ENCODE results near the gene ADCY5. TPM values are rescaled to one million over a fixed set of nuclear protein-coding genes. Genes with fewer than 3 reads are reported as not detected.

ADCY5 gene
- total RNA-seq, 1 donor from 2014 or later, result not detected

GRCh38 chr3:123432832-123433523 lies 15.9 kb downstream of the ADCY5 start:
- DNase-seq (ENCODE audit: low spot score), result no peak
- H3K4me1 Mint-ChIP-seq (ENCODE audit: low read depth), result peaks cover 5% of the 10 kb centered on the region
- no peaks in the 10 kb centered on the region for H3K9me3 Mint-ChIP-seq
- no peaks in the 10 kb centered on the region for H3K27me3 Mint-ChIP-seq (ENCODE audit: low read depth)
- H3K36me3 Mint-ChIP-seq (ENCODE audit: low read depth), result no peaks in the 10 kb centered on the region
- H3K4me3 Mint-ChIP-seq (ENCODE audit: low read depth), result no peak overlapping the region
- H3K27ac Mint-ChIP-seq, result no peak overlapping the region
- intact Hi-C loops (cut with micrococcal nuclease), result no loop called here

GRCh38 chr3:123431658-123432324 lies 17.1 kb downstream of the ADCY5 start:
- Mint-ChIP-seq H3K36me3 (ENCODE audit: low read depth) (no peaks in the 10 kb centered on the region), H3K4me3 (ENCODE audit: low read depth) (no peak overlapping the region), H3K27ac (no peak overlapping the region), H3K27me3 (ENCODE audit: low read depth) (no peaks in the 10 kb centered on the region), H3K9me3 (no peaks in the 10 kb centered on the region), H3K4me1 (ENCODE audit: low read depth) (peaks cover 5% of the 10 kb centered on the region)
- intact Hi-C loops (cut with micrococcal nuclease), result no loop called here
- no peak for DNase-seq (ENCODE audit: low spot score)

- Mint-ChIP-seq H3K27ac (no peak overlapping the region), H3K9me3 (no peaks in the 10 kb centered on the region), H3K27me3 (ENCODE audit: low read depth) (no peaks in the 10 kb centered on the region), H3K36me3 (ENCODE audit: low read depth) (no peaks in the 10 kb centered on the region), H3K4me1 (ENCODE audit: low read depth) (peaks cover 5% of the 10 kb centered on the region), H3K4me3 (ENCODE audit: low read depth) (no peak overlapping the region)
- DNase-seq (ENCODE audit: low spot score), result no peak
- intact Hi-C loops (cut with micrococcal nuclease), result no loop called here
Measured at GRCh38 chr3:123431007-123431657, 17.8 kb downstream of the ADCY5 start.

GRCh38 chr3:123430266-123430665 lies 18.6 kb downstream of the ADCY5 start:
- intact Hi-C loops (cut with micrococcal nuclease), result no loop called here
- Mint-ChIP-seq H3K4me1 (ENCODE audit: low read depth) (peaks cover 5% of the 10 kb centered on the region), H3K4me3 (ENCODE audit: low read depth) (no peak overlapping the region), H3K27me3 (ENCODE audit: low read depth) (no peaks in the 10 kb centered on the region), H3K9me3 (no peaks in the 10 kb centered on the region), H3K36me3 (ENCODE audit: low read depth) (no peaks in the 10 kb centered on the region), H3K27ac (no peak overlapping the region)
- no peak for DNase-seq (ENCODE audit: low spot score)

- H3K4me1 Mint-ChIP-seq (ENCODE audit: low read depth), result peaks cover 5% of the 10 kb centered on the region
- H3K27ac Mint-ChIP-seq, result no peak overlapping the region
- no peak overlapping the region for H3K4me3 Mint-ChIP-seq (ENCODE audit: low read depth)
- no peaks in the 10 kb centered on the region for H3K9me3 Mint-ChIP-seq
- no peak for DNase-seq (ENCODE audit: low spot score)
- no peaks in the 10 kb centered on the region for H3K27me3 Mint-ChIP-seq (ENCODE audit: low read depth)
- no peaks in the 10 kb centered on the region for H3K36me3 Mint-ChIP-seq (ENCODE audit: low read depth)
- intact Hi-C loops (cut with micrococcal nuclease), result no loop called here
Measured at GRCh38 chr3:123429362-123430125, 19.3 kb downstream of the ADCY5 start.

- no peaks in the 10 kb centered on the region for H3K36me3 Mint-ChIP-seq (ENCODE audit: low read depth)
- intact Hi-C loops (cut with micrococcal nuclease), result no loop called here
- H3K27me3 Mint-ChIP-seq (ENCODE audit: low read depth), result peaks cover 2% of the 10 kb centered on the region
Measured at GRCh38 chr3:123424999-123425712, 23.7 kb downstream of the ADCY5 start.

GRCh38 chr3:123424321-123424998 lies 24.4 kb downstream of the ADCY5 start:
- no peaks in the 10 kb centered on the region for H3K36me3 Mint-ChIP-seq (ENCODE audit: low read depth)
- no peaks in the 10 kb centered on the region for H3K4me1 Mint-ChIP-seq (ENCODE audit: low read depth)
- no peaks in the 10 kb centered on the region for H3K9me3 Mint-ChIP-seq
- no peak overlapping the region for H3K27ac Mint-ChIP-seq
- no peak overlapping the region for H3K4me3 Mint-ChIP-seq (ENCODE audit: low read depth)
- H3K27me3 Mint-ChIP-seq (ENCODE audit: low read depth), result peaks cover 2% of the 10 kb centered on the region
- intact Hi-C loops (cut with micrococcal nuclease), result no loop called here
- no peak for DNase-seq (ENCODE audit: low spot score)

More at GRCh38 chr3:123424999-123425712, 23.7 kb downstream of the ADCY5 start:
- no peaks in the 10 kb centered on the region for H3K9me3 Mint-ChIP-seq
- H3K4me1 Mint-ChIP-seq (ENCODE audit: low read depth), result no peaks in the 10 kb centered on the region
- no peak overlapping the region for H3K4me3 Mint-ChIP-seq (ENCODE audit: low read depth)
- no peak overlapping the region for H3K27ac Mint-ChIP-seq
- DNase-seq (ENCODE audit: low spot score), result no peak

- no peaks in the 10 kb centered on the region for H3K4me1 Mint-ChIP-seq (ENCODE audit: low read depth)
- H3K9me3 Mint-ChIP-seq, result no peaks in the 10 kb centered on the region
- no peak for DNase-seq (ENCODE audit: low spot score)
- H3K36me3 Mint-ChIP-seq (ENCODE audit: low read depth), result no peaks in the 10 kb centered on the region
- H3K27me3 Mint-ChIP-seq (ENCODE audit: low read depth), result peaks cover 2% of the 10 kb centered on the region
- intact Hi-C loops (cut with micrococcal nuclease), result no loop called here
- H3K27ac Mint-ChIP-seq, result no peak overlapping the region
- no peak overlapping the region for H3K4me3 Mint-ChIP-seq (ENCODE audit: low read depth)
Measured at GRCh38 chr3:123423806-123424205, 25.1 kb downstream of the ADCY5 start.

GRCh38 chr3:123423031-123423430 lies 25.9 kb downstream of the ADCY5 start:
- Mint-ChIP-seq H3K27me3 (ENCODE audit: low read depth) (peaks cover 2% of the 10 kb centered on the region), H3K9me3 (no peaks in the 10 kb centered on the region), H3K36me3 (ENCODE audit: low read depth) (no peaks in the 10 kb centered on the region), H3K4me3 (ENCODE audit: low read depth) (no peak overlapping the region), H3K4me1 (ENCODE audit: low read depth) (no peaks in the 10 kb centered on the region), H3K27ac (no peak overlapping the region)
- DNase-seq (ENCODE audit: low spot score), result no peak
- intact Hi-C loops (cut with micrococcal nuclease), result no loop called here

- Mint-ChIP-seq H3K4me1 (ENCODE audit: low read depth) (no peaks in the 10 kb centered on the region), H3K9me3 (no peaks in the 10 kb centered on the region), H3K36me3 (ENCODE audit: low read depth) (no peaks in the 10 kb centered on the region), H3K27ac (no peak overlapping the region), H3K4me3 (ENCODE audit: low read depth) (no peak overlapping the region), H3K27me3 (ENCODE audit: low read depth) (peaks cover 2% of the 10 kb centered on the region)
- intact Hi-C loops (cut with micrococcal nuclease), result no loop called here
- no peak for DNase-seq (ENCODE audit: low spot score)
Measured at GRCh38 chr3:123422457-123422856, 26.4 kb downstream of the ADCY5 start.

GRCh38 chr3:123421353-123422174 lies 27.3 kb downstream of the ADCY5 start:
- H3K4me1 Mint-ChIP-seq (ENCODE audit: low read depth), result no peaks in the 10 kb centered on the region
- H3K9me3 Mint-ChIP-seq, result no peaks in the 10 kb centered on the region
- peaks cover 2% of the 10 kb centered on the region for H3K27me3 Mint-ChIP-seq (ENCODE audit: low read depth)
- intact Hi-C loops (cut with micrococcal nuclease), result no loop called here
- H3K36me3 Mint-ChIP-seq (ENCODE audit: low read depth), result no peaks in the 10 kb centered on the region
- H3K4me3 Mint-ChIP-seq (ENCODE audit: low read depth), result no peak overlapping the region
- DNase-seq (ENCODE audit: low spot score), result no peak
- no peak overlapping the region for H3K27ac Mint-ChIP-seq
